Activated T-helper 17 cell treated with anti-CD3 and anti-CD28 coated beads, Interleukin-2, amount 50 U/mL, for 72 hours (primary cell): ENCODE results near the gene WNT11. TPM values are rescaled to one million over a fixed set of nuclear protein-coding genes. Genes with fewer than 3 reads are reported as not detected.

Experiments
- ATAC-seq: fragments of 150-1000 bp; cut with Tn5 transposase; replicated peaks from 2 replicates; pipeline ENCODE4 v1.10.0; 2021; ENCODE audit warnings: mild to moderate bottlenecking, moderate library complexity
- H3K27ac Mint-ChIP-seq: one replicate; pipeline ENCODE4 v1.8.0; 2022; ENCODE audit warnings: mixed read lengths
- H3K27me3 Mint-ChIP-seq: one replicate; pipeline ENCODE4 v1.8.0; 2022; ENCODE audit warnings: mixed read lengths
- H3K36me3 Mint-ChIP-seq: one replicate; pipeline ENCODE4 v1.8.0; 2022; ENCODE audit warnings: low read depth, mild to moderate bottlenecking, mixed read lengths
- H3K4me1 Mint-ChIP-seq: one replicate; pipeline ENCODE4 v1.8.0; 2022; ENCODE audit warnings: mixed read lengths
- H3K4me3 Mint-ChIP-seq: one replicate; pipeline ENCODE4 v1.8.0; 2022; ENCODE audit warnings: mild to moderate bottlenecking, mixed read lengths
- H3K9me3 Mint-ChIP-seq: one replicate; pipeline ENCODE4 v1.8.0; 2022; ENCODE audit warnings: mixed read lengths
- total RNA-seq, 2 donors: library from RNA; stranded (reverse); gene quantifications; one replicate each; pipeline ENCODE4 v1.2.3, GENCODE V29; 2022

The WNT11 gene
- total RNA-seq, 2 donors from 2014 or later = not detected

DNA sequence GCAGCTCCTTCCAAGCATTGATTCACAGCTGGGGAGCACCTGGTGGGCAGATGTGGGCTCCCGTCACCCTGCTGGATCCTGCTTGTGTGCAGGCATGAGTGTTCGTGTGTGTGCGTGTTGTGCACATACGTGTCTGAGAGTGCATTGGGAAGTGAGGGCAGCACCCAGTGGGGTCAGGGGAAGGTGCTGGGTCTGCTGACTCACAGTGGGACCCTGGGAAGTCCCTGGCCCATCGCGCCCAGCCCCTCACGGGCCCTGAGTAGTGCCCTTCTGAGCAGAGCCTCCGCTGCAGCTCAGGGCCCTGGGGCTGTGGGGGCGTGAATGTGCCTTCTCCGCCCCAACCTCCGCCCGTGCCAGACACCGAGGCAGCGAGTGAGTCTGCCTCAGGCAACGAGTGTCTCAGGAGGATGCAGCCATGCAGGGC, 36.8 kb downstream of the WNT11 start:
- no peaks in the 10 kb centered on the region for H3K4me1 Mint-ChIP-seq
- H3K9me3 Mint-ChIP-seq = no peaks in the 10 kb centered on the region
- no peaks in the 10 kb centered on the region for H3K27me3 Mint-ChIP-seq
- H3K36me3 Mint-ChIP-seq = no peaks in the 10 kb centered on the region
- no peak for ATAC-seq
- H3K27ac Mint-ChIP-seq = no peak overlapping the region
- H3K4me3 Mint-ChIP-seq = no peak overlapping the region

DNA sequence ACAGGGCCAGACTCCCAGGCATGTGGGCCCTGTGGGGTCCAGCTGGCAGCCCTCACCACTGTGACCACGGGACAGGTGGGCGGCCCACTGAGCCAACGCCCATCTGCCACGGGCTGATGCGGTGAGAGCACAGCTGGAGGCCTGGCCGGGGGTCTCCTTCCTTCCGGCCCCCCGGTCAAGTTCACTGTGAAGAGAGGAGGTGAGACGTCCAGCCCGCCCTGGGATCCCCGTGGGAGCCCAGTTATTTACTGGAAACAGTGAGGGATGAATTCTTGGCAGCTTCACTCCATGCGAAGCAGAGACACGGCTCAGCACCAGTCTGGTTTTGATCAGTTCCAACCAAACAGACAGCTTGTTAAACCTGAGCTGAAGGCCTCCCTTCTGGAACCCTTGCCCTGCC, 38.7 kb downstream of the WNT11 start:
- no peak overlapping the region for H3K4me3 Mint-ChIP-seq
- no peaks in the 10 kb centered on the region for H3K36me3 Mint-ChIP-seq
- no peaks in the 10 kb centered on the region for H3K4me1 Mint-ChIP-seq
- ATAC-seq = no peak
- H3K9me3 Mint-ChIP-seq = no peaks in the 10 kb centered on the region
- H3K27ac Mint-ChIP-seq = no peak overlapping the region
- no peaks in the 10 kb centered on the region for H3K27me3 Mint-ChIP-seq

DNA sequence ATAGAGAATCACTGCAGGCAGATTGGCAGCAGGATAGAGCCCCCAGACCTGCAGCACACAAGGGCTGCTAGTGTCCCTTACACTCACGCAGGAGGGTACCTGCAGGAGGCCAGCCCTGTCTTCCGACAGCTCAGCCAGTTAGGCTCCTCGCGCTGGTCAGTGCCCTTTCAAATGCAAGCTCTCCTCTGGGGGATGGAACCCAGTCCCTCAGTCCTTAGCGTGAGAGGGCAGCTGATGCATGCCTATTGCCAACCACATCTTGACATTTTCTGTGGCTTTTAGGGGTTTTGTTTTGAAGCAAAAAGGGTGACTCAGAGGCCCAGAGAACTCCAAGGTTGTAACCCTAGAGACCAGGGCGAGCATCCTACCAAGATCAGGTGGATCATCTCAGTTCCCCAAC, 40.0 kb downstream of the WNT11 start:
- Mint-ChIP-seq H3K4me1 (no peaks in the 10 kb centered on the region), H3K4me3 (no peak overlapping the region), H3K27me3 (no peaks in the 10 kb centered on the region), H3K36me3 (no peaks in the 10 kb centered on the region), H3K27ac (peak overlapping the region; percentile 56), H3K9me3 (no peaks in the 10 kb centered on the region)
- peak; percentile 95 for ATAC-seq

DNA sequence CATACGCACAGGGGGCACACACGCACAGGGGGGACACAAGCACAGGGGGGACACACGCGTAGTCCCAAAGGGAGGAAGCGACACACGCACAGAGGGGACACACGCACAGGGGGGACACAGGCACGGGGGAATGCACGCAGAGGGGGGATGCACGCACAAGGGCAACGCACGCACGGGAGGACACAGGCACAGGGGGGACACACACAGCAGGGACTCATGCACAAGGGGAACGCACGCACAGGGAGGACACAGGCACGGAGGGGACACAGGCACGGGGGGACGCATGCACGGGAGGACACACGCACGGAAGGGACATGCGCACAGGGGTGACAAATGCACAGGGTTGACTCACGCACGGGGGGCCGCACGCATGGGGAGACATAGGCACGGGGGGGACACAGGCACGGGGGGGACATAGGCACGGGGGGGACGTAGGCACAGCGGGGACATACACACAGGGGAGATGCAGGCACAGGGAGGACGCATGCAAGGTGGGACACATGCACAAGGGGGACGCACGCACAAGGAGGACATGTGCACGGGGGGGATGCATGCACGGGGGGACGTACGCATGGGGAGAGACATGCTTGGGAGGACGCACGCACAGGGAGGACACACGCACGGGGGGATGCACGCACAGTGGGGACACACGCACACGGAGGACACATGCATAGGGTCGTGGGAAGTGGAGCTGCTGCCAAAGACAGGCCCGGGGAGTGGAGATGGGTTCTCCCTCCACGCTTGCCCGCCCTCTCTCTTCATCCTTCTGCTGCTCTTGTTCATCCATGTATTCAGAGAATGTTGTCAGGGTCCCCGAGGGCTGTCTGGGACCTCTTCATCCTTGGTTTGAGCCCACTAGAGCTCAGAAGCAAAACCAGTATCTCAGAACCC, 41.2 kb downstream of the WNT11 start:
- Mint-ChIP-seq H3K27me3 (no peaks in the 10 kb centered on the region), H3K36me3 (no peaks in the 10 kb centered on the region), H3K9me3 (no peaks in the 10 kb centered on the region), H3K4me1 (no peaks in the 10 kb centered on the region), H3K4me3 (no peak overlapping the region), H3K27ac (no peak overlapping the region)
- ATAC-seq = no peak

DNA sequence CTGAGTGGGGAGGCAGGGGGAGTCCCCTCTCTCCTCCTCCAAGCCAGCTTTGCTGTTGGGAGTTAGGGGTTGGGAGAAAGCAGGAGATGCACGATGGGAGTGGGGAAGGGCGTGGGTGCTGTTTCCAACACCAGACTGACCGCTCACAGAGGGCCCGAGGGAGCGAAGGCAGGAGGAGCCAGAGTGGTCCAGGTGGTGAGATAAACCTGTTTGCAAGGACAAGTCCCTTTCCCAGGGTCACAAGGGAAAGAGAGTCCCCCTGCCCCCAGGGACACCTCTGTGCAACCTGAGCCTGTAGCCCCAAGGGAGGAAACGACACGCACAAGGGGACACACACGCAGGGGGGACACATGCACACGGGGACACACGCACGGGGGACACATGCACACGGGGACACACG, 42.2 kb downstream of the WNT11 start:
- Mint-ChIP-seq H3K9me3 (no peaks in the 10 kb centered on the region), H3K4me3 (no peak overlapping the region), H3K27ac (no peak overlapping the region), H3K4me1 (no peaks in the 10 kb centered on the region), H3K27me3 (no peaks in the 10 kb centered on the region), H3K36me3 (no peaks in the 10 kb centered on the region)
- no peak for ATAC-seq

DNA sequence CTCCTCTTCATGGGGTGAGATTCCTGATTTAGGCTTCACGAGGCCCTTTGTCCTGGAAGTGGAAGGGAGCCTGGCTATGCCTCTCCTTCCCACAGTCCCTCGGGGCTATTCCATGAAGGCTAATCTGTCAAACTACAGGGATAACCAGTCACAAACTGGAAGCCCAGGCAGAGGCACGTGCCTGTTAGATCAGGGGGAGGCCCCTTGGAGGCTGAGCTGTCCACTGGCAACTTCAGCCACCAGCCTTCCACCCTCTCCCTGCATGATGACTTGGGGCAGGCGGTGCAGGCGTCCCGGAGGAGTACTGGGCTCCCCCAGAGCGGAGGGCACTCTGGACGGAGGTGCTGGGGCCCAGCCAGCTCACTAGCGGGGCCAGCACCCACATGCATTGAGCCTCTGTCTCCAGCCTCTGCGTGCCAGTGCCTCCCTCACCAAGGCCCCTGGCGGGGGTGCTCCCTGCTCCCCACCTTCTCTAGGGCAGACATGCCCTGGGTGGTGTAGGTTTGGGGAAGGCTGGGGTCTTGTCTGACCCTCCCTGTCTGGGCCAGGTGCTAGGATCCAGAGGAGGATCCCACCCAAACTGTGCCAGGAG, 42.9 kb downstream of the WNT11 start:
- Mint-ChIP-seq H3K9me3 (no peaks in the 10 kb centered on the region), H3K36me3 (no peaks in the 10 kb centered on the region), H3K27ac (no peak overlapping the region), H3K4me1 (no peaks in the 10 kb centered on the region), H3K27me3 (no peaks in the 10 kb centered on the region), H3K4me3 (no peak overlapping the region)
- no peak for ATAC-seq

DNA sequence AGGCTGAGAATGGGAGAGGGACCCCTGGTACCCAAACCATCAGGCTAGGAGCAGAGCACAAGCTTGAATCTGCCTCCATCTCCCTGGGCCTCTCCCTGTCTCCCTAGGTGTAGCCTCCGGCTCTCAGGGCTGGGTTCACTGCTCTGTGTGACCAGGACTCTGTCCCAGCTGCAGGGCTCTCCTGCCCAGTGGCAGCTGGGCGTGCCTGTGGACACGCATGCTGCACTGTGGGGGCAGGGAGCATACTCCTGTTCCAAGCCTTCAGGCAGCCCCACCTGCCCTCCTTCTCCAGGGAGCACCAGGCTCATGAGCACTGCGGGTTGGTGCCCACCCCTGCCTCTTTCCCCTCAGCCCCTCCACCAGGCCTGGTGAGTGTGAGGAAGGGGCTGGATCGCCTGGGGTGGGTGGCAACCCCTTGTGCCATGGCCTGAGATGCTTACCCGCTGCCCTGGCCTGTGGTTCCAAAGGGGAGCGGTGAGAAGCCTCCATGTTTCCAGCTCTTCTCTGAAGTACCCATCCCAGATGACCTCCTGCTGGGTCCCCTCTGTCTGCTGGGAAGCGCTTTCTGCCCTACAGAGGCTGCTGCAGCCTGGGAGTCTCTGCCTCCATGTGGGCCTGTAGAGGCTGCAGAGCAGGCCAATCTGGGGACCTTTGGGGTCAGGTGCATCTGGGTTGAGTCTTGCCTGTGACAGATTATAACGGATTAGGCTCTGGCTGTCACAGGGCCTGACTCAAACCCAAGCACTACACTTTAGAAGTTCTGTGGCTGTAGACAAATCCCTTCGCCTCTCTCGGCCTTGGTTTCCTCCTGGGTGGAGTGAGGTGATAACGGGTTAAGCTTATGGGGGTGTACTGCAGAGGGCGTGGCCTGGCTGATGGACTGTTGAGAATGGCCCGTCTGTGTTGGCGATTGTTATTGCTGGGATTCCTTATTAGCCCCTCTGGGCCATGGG, 43.7 kb downstream of the WNT11 start:
- no peaks in the 10 kb centered on the region for H3K4me1 Mint-ChIP-seq
- no peaks in the 10 kb centered on the region for H3K9me3 Mint-ChIP-seq
- no peak overlapping the region for H3K27ac Mint-ChIP-seq
- no peaks in the 10 kb centered on the region for H3K27me3 Mint-ChIP-seq
- no peak for ATAC-seq
- no peaks in the 10 kb centered on the region for H3K36me3 Mint-ChIP-seq
- H3K4me3 Mint-ChIP-seq = no peak overlapping the region

DNA sequence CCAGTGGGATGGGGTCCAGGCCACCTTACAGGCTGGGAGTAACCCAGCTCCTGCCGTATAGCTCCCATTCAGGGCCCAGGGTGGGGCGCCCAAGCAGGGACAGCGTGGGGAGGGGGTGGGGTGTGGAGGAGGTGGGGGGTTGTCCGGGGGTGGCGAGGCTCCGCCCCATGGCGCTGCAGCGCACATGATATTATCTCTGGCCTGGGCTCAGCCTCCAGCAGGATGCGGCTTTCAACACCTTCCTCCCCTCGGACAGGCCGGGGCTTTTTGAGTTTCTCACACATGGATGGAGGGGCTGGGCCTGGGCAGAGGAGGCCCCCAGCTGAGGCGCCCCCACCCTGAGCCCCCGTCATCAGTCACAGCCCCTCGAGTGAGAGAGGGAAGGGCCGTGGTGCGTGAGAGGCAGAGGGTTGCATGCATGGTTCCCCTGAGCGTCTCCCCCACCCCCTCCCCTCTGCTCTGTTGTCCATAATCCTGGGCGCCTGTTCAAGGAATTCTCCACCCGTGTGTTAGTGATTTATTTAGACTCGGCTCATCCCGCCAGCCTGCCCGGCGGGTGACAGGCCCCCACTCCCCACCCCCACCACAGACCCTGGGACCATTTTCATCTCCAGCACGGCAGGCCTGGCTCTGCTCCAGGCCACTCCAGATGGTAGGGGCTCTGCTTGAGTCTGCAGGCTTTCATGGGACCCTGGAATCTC, 44.9 kb downstream of the WNT11 start:
- H3K27me3 Mint-ChIP-seq = no peaks in the 10 kb centered on the region
- no peaks in the 10 kb centered on the region for H3K36me3 Mint-ChIP-seq
- no peak overlapping the region for H3K4me3 Mint-ChIP-seq
- no peaks in the 10 kb centered on the region for H3K4me1 Mint-ChIP-seq
- H3K27ac Mint-ChIP-seq = no peak overlapping the region
- no peak for ATAC-seq
- H3K9me3 Mint-ChIP-seq = no peaks in the 10 kb centered on the region

DNA sequence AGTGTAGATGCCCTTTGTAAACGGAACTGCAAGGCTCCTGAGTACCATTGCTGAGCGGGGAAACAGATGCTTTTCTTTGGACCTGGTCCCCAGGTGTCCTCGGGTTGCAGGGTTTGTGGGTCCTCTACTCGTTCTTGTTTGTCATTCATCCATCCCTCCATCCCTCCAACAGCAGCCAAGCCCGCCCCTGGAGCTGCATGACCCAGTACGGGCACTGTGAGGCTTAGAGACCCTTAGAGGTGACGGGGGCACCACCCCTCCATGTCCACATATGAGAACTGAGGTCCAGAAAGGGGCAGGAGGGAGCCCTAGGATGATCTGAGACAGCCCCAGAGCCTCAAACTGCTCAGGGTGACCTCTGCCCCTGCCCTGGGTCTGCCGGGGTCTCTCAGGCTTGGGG, 45.4 kb downstream of the WNT11 start:
- no peak for ATAC-seq
- Mint-ChIP-seq H3K27me3 (no peaks in the 10 kb centered on the region), H3K9me3 (no peaks in the 10 kb centered on the region), H3K27ac (no peak overlapping the region), H3K36me3 (no peaks in the 10 kb centered on the region), H3K4me3 (no peak overlapping the region), H3K4me1 (no peaks in the 10 kb centered on the region)

DNA sequence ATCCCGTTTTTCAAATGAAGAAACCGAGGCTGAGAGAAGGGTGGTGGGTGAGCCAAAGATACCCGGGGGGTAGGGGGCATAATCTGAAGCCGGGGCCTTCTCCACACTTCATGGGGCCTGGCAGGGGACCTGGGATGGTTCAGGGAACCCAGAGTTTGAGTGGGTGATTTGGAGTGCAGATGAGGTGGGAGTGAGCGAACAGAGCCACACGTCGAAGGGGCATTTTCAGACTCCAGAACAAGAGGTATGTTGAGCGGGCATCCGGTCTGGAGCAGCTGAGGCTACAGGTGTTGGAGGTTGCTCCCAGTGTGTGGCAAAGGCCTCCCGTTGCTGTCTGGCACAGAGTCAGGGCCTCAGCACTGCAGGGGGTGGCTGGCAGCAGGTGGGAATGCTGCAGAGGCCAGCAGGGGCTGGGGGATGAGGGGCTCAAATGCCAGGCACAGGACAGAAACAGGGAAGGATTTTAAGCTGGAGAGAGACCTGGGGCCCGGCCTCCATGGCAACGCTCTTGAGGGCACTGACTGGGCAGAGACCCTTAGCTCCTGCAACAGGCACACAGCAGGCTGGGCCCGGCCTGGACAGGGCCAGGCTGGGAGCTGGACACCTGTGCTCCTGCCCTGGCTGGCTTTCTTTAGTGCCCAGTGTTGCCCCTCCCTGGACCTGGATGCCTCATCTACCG, 46.2 kb downstream of the WNT11 start:
- no peak overlapping the region for H3K4me3 Mint-ChIP-seq

DNA sequence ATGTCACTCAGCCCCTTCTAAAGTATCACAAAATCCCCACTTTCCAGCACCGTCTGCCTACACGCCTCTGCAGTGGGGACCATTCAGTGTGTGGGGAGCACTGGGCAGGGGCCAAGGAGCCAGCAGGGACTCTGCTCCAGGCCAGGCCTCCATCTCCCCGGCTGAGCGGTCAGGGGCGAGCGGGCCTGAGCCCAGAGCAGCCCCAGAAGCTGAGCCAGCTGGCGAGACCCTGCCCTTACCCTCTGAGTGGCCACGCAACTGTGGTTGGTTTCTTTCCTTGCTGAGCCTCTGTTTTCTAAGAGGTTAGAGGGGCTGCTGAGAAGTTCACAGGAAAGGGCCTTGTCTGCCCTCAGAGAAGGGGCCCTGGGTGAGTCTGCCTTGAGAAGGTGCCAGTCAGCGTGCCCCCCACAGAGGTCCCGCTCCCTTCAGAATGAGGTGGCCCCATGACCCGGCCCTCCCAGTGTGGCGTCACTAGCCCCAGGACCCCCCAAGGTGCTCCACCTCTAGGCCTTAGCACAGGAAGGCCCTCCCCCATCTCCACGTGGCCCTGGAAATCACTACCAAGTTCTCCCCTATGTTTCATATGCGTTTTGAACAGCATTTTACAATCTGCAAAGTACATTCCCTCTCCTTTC, 46.9 kb downstream of the WNT11 start:
- Mint-ChIP-seq H3K27ac (no peak overlapping the region), H3K4me1 (no peaks in the 10 kb centered on the region), H3K9me3 (no peaks in the 10 kb centered on the region), H3K4me3 (no peak overlapping the region), H3K36me3 (no peaks in the 10 kb centered on the region), H3K27me3 (no peaks in the 10 kb centered on the region)
- ATAC-seq = no peak

More for the DNA sequence above, 46.2 kb downstream of the WNT11 start:
- Mint-ChIP-seq H3K4me1 (no peaks in the 10 kb centered on the region), H3K9me3 (no peaks in the 10 kb centered on the region), H3K36me3 (no peaks in the 10 kb centered on the region), H3K27me3 (no peaks in the 10 kb centered on the region), H3K27ac (no peak overlapping the region)
- ATAC-seq = no peak

DNA sequence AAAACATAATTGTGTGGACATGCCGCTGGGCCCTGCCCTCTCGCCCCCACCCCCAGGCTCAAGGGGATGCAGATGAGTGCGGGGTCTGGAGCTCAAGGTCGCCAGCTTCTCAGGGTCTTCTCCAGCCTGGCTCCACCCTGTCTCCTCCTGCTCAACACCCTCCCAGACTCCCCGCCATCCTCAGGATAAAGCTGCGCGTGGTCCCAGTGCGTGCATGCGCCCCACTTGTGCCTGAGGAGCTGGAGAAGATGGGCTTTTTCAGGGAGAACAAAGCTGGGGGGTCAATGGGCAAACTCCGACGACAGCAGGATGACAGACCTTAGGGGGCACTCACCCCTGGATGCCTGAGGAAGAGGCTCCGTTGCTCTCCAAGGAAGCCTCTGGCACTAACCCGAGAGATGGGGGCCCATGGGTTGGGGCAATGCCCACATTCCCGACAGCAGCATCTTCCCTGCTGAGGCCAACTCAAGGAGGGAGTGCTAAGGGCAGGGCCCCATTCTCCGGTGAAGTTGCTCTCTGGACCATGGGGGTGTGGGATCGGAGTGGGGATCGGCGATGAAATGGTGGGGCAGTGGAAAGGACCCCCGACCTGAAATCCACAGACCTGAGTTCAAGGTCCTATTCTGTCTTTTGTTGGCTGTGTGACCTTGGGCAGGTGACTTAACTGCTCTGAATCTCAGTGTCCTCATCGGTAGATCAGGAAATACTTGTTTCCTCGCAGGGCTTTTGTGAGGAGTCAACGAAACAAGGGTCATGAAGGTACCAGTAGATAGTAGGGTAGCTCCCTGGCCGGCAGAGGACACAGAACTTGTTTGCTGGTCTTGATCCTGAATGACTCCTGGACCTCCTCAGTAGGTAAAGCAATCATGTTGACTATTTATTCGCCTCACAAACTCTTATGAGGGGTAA, 47.7 kb downstream of the WNT11 start:
- H3K27ac Mint-ChIP-seq = no peak overlapping the region
- ATAC-seq = no peak
- H3K4me1 Mint-ChIP-seq = no peaks in the 10 kb centered on the region
- H3K36me3 Mint-ChIP-seq = no peaks in the 10 kb centered on the region
- no peak overlapping the region for H3K4me3 Mint-ChIP-seq
- H3K27me3 Mint-ChIP-seq = no peaks in the 10 kb centered on the region
- H3K9me3 Mint-ChIP-seq = no peaks in the 10 kb centered on the region
